Spinal cord (tissue), 10 donors: ENCODE data around the gene CACNG6. TPM values are rescaled to one million over a fixed set of nuclear protein-coding genes. Genes with fewer than 3 reads are reported as not detected.

ENCODE experiments used
- DNase-seq, 6 donors: peaks; one replicate each; pipeline versions ENCODE4 v3.0.0 to v3.0.0-alpha.2; 2013 to 2015; ENCODE audit warnings: low spot score in 6 of 6, low read depth in 4 of 6
- H3K27ac ChIP-seq: one replicate; pipeline ENCODE4 v1.5.1; 2013; ENCODE audit warnings: low read depth, low read length, control low read depth
- H3K27me3 ChIP-seq: one replicate; pipeline ENCODE4 v1.6.1; 2013; ENCODE audit warnings: low read length; ENCODE audit not compliant: control insufficient read depth, insufficient read depth
- H3K36me3 ChIP-seq: one replicate; pipeline ENCODE4 v1.6.1; 2013; ENCODE audit warnings: low read length; ENCODE audit not compliant: control insufficient read depth, insufficient read depth
- H3K4me1 ChIP-seq: one replicate; pipeline ENCODE4 v1.6.1; 2013; ENCODE audit warnings: low read length; ENCODE audit not compliant: control insufficient read depth, insufficient read depth
- H3K4me3 ChIP-seq: one replicate; pipeline ENCODE4 v1.5.1; 2013; ENCODE audit warnings: low read depth, low read length, control low read depth
- H3K9me3 ChIP-seq: one replicate; pipeline ENCODE4 v1.6.1; 2013; ENCODE audit warnings: low read length; ENCODE audit not compliant: control insufficient read depth, insufficient read depth
- WGBS: methylation state at CpG from one replicate; pipeline ENCODE4 v1.1.5; 2013; ENCODE audit warnings: missing lambda C conversion rate; ENCODE audit not compliant: insufficient coverage; 5-methylcytosine and 5-hydroxymethylcytosine counted together
- polyA plus RNA-seq, 2 donors: library from polyadenylated mRNA; unstranded; fragments of 120-200 nt; gene quantifications; one replicate each; pipeline ENCODE4 v1.2.1, GENCODE V29; 2013; ENCODE audit not compliant: insufficient read length in 2 of 2
- total RNA-seq, 2 donors: library from RNA; depleted of rRNA in 1 of 2; stranded (reverse); fragments of 120-200 nt in 1 of 2; fragments of >200 nt in 1 of 2; gene quantifications; one replicate each; pipeline versions ENCODE4 v1.2.3 to v1.2.4, GENCODE V29; 2013 to 2014
- donor health status: healthy.

Gene CACNG6
- total and polyA plus RNA-seq, 4 donors = 0.20 to 2.4 (median 1.6) TPM

DNA sequence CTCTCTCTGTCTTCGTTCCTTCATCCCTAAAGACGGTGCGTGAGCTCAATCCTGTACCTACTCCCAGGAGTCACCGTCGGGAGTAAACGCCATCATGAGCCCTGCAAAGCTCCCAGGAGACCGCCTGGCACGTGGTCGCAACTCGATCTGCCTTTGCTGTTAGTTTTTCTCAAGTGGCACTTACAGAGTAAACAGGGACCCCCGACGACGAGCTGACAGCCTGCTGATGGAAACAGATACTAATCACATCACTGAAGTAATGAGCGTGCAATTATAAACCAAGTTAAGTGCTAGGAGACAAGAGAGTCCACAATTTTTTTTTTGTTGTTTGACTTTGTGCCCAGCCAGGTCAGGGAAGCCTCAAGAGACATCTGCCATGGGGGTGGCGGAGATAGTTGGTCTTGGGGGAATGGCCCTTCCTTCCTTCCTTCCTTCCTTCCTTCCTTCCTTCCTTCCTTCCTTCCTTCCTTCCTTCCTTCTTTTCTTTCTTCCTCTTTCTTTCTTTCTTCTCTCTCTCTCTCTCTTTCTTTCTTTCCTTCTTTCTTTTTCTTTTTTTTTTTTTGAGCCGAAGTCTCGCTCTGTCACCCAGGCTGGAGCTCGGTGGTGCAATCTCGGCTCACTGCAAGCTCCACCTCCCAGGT lies 23.6 kb downstream of the CACNG6 start:
- Histone ChIP-seq H3K27ac (no peak overlapping the region), H3K9me3 (no peaks in the 10 kb centered on the region), H3K36me3 (no peaks in the 10 kb centered on the region), H3K27me3 (no peaks in the 10 kb centered on the region), H3K4me1 (peaks cover 2% of the 10 kb centered on the region), H3K4me3 (no peak overlapping the region)
- WGBS = 32% methylated on average over 12 of the region's 19 CpGs
- DNase-seq = peak in 1 of 6 donors; percentile 54

DNA sequence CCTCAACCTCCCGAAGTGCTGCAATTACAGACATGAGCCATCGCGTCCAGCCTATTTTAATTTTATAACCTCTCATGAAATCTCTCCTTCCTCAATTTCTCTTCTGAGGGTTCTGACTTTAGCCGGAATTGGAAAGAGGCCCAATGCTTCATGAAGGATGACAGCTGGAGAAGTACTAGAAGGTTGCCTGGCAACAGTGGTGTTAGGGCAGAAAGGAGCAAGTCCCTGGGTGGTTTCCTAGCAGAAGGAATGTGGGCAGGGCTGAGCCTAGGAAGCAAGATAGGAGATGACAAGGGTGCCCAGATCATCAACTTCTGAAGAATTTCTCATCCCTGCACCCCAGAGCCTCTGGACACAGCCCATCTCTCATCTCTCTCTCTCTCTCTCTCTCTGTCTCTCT lies 25.8 kb downstream of the CACNG6 start:
- Histone ChIP-seq H3K27ac (no peak overlapping the region), H3K4me1 (peaks cover 2% of the 10 kb centered on the region), H3K27me3 (no peaks in the 10 kb centered on the region), H3K9me3 (no peaks in the 10 kb centered on the region), H3K4me3 (no peak overlapping the region), H3K36me3 (no peaks in the 10 kb centered on the region)
- 58% methylated on average over 2 of the region's 4 CpGs for WGBS
- peak in 2 of 6 donors; percentile 16 to 73 for DNase-seq

DNA sequence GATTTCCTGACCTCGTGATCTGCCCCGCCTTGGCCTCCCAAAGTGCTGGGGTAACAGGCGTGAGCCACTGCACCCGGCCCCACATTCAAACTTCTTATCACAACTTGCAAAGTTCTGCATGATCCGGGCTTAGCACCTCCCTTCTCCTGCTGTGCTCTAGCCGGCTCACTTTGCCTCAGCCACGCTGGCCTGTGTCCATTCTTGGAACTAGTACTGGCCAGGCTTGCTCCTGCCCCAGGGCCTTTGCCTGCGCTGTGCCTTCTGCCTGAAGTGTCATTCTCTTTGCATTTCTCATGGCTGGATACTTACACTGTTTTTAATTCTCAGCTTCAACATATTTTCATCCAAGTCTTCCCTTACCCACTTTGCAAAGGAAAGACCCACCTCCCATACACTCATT lies 29.9 kb downstream of the CACNG6 start:
- H3K9me3 ChIP-seq = no peaks in the 10 kb centered on the region
- DNase-seq = no peak
- no peak overlapping the region for H3K4me3 ChIP-seq
- no peak overlapping the region for H3K27ac ChIP-seq
- 84% methylated on average over 8 of the region's 8 CpGs for whole genome bisulfite sequencing
- H3K36me3 ChIP-seq = no peaks in the 10 kb centered on the region
- peaks cover 6% of the 10 kb centered on the region for H3K4me1 ChIP-seq
- no peaks in the 10 kb centered on the region for H3K27me3 ChIP-seq

DNA sequence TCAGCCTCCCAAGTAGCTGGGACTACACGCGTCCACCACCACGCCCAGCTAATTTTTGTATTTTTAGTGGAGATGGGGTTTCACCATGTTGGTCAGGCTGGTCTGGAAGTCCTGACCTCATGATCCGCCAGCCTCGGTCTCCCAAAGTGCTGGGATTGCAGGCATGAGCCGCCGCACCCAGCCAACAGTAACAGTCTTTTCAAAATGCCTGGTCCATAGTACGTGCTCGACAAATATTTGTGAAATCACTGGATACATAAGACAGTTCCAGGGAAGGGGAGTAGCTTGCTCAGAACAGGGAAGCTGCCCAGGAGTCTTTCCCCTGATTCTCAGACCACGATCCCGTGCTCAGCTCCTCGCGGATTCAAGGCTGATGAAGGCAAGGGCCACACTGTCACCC lies 30.5 kb downstream of the CACNG6 start:
- 92% methylated on average over 10 of the region's 13 CpGs for WGBS
- Histone ChIP-seq H3K27ac (no peak overlapping the region), H3K27me3 (no peaks in the 10 kb centered on the region), H3K4me3 (no peak overlapping the region), H3K9me3 (no peaks in the 10 kb centered on the region), H3K4me1 (peaks cover 6% of the 10 kb centered on the region), H3K36me3 (no peaks in the 10 kb centered on the region)
- no peak for DNase-seq

DNA sequence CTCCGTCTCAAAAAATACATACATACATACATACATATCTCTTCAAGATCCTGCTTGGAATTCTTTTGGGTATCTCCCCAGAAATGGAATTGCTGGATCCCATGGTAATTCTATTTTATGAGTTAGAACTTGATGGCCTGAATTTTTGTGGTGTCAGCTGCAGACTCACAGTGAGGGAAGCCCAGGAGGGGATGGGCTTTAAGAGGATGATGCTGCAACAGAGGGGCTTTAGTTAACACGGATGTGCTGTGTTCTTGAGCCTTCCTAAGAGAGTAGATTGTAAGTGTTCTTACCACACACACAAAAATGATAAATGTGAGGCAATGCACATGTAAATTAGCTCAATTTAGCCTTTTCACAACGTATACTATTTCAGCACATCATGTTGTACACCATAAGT lies 31.8 kb downstream of the CACNG6 start:
- H3K4me3 ChIP-seq = no peak overlapping the region
- H3K9me3 ChIP-seq = no peaks in the 10 kb centered on the region
- H3K27me3 ChIP-seq = no peaks in the 10 kb centered on the region
- no peak for DNase-seq
- WGBS = no CpG with 5 or more reads among the region's 3 CpGs
- H3K27ac ChIP-seq = no peak overlapping the region
- H3K36me3 ChIP-seq = no peaks in the 10 kb centered on the region
- peaks cover 6% of the 10 kb centered on the region for H3K4me1 ChIP-seq

DNA sequence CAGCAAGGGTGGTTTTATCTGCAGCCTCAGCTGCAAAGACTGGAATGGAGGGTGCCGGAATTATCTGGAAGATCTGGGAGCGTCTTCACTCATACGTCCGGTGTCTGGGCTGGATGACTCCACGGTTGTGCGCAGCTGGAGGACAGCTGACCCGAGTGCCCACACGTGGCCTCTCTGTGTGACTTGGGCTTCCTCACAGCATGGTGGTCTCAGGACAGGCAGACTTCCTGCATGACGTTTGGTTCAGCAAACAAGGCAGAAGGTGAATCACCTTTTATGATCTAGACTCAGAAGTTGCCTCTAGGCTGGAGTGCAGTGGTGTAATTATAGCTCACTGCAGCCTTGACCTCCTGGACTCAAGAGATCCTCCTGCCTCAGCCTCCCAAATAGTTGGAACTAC lies 33.2 kb downstream of the CACNG6 start:
- H3K4me1 ChIP-seq = peaks cover 6% of the 10 kb centered on the region
- 88% methylated on average over 8 of the region's 9 CpGs for WGBS
- no peaks in the 10 kb centered on the region for H3K36me3 ChIP-seq
- H3K9me3 ChIP-seq = no peaks in the 10 kb centered on the region
- no peak overlapping the region for H3K4me3 ChIP-seq
- no peak overlapping the region for H3K27ac ChIP-seq
- H3K27me3 ChIP-seq = no peaks in the 10 kb centered on the region
- DNase-seq = no peak

DNA sequence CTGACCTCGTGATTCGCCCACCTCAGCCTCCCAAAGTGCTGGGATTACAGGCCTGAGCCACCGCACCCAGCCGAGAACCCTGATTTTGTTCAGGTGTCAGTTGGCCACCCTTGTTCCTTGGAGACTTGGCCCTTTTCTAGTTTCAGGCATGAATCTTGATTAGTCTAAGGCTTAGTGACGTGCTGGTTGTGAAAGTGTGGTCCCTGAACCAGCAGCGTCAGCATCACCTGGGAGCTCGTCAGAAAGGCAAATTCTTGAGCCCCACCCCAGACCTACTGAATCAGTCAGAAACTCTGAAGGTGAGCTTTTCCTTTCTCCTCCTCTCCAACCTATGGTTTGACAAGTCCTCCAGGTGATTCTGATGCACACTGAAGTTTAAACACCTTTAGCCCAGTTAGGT lies 35.2 kb downstream of the CACNG6 start:
- H3K27me3 ChIP-seq = no peaks in the 10 kb centered on the region
- DNase-seq = no peak
- no peaks in the 10 kb centered on the region for H3K9me3 ChIP-seq
- H3K4me3 ChIP-seq = no peak overlapping the region
- 74% methylated on average over 7 of the region's 7 CpGs for WGBS
- peaks cover 6% of the 10 kb centered on the region for H3K4me1 ChIP-seq
- H3K27ac ChIP-seq = no peak overlapping the region
- H3K36me3 ChIP-seq = no peaks in the 10 kb centered on the region

DNA sequence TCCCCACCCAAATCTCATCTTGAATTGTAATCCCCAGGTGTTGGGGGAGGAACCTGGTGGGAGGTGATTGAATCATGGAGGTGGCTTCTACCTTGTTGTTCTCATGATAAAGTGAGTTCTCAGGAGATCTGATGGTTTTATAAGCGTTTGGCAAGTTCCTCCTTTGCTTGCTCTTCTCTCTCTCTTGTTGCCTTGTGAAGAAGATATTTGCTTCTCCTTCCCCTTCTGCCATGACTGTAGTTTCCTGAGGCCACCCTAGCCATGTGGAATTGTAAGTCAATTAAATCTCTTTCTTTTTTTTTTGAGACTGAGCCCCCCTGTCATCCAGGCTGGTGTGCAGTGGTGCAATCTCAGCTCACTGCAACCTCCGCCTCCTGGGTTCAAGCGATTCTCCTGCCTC lies 37.9 kb downstream of the CACNG6 start:
- Histone ChIP-seq H3K4me3 (no peak overlapping the region), H3K9me3 (no peaks in the 10 kb centered on the region), H3K36me3 (no peaks in the 10 kb centered on the region), H3K27me3 (no peaks in the 10 kb centered on the region), H3K27ac (no peak overlapping the region), H3K4me1 (no peaks in the 10 kb centered on the region)
- WGBS = no CpG with 5 or more reads among the region's 3 CpGs
- no peak for DNase-seq

DNA sequence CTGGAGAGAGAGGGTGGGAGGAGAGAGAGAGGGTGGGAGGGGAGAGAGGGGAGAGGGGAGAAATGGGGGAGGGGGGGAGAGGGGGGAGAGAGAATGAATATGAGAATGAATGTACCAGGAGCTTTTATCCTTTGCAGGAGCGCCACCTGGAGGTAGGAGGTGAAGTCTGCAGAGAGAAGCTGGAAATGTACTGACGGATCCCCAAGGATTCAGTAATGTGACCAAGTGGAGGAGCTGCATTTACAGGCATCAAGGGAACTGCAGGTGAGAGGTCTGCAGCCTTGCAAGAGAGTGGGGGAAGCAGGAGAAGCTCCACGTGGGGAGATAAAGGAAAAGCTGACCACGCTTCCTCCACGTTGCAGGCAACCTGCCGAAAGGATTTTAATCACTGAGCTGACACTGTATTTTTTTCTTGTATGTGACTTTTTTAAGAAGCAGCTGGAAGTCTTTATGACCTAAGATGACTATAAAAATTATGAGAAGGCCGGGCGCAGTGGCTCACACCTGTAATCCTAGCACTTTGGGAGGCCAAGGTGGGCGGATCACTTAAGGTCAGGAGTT lies 38.6 kb downstream of the CACNG6 start:
- no peak overlapping the region for H3K4me3 ChIP-seq
- H3K27ac ChIP-seq = no peak overlapping the region
- 36% methylated on average over 8 of the region's 9 CpGs for WGBS
- H3K4me1 ChIP-seq = no peaks in the 10 kb centered on the region
- peak in 5 of 6 donors; percentile 15 to 77 (median 36) for DNase-seq
- no peaks in the 10 kb centered on the region for H3K9me3 ChIP-seq
- no peaks in the 10 kb centered on the region for H3K27me3 ChIP-seq
- H3K36me3 ChIP-seq = no peaks in the 10 kb centered on the region

DNA sequence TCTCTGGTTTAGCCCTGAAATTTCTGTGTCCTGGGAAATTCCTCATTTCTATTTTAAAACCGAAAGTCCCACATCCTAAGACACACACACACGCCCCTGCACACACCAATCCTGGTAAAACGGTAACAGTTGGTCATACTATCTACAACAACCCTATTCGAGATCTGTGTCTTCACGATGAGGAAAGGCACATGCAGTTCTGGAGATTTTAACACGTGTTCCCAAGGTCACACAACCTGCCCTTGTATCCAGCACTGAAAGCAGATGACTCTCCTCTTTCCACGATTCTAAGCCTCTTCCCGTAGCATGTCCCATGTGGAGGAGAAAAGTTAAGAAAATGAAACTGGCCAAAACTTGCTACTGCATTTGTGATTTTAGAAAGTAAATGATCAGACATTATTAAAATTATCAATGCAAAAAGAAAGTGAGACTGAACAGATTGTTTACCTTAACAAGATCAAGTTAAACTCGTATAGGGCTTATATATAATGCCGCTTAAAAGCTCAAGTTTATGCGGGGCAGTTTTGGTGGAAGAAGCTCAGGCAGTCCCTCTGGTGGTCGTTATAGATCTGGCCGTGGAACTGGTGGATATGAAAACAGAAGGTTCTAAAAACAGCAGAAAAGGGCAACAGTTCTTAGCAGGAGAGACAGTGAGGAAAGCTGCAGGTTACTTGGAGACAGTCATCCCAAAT lies 39.6 kb downstream of the CACNG6 start:
- no peaks in the 10 kb centered on the region for H3K4me1 ChIP-seq
- WGBS = 57% methylated on average over 10 of the region's 13 CpGs
- DNase-seq = peak in 1 of 6 donors; percentile 24
- H3K27ac ChIP-seq = no peak overlapping the region
- H3K36me3 ChIP-seq = no peaks in the 10 kb centered on the region
- H3K4me3 ChIP-seq = no peak overlapping the region
- H3K9me3 ChIP-seq = no peaks in the 10 kb centered on the region
- no peaks in the 10 kb centered on the region for H3K27me3 ChIP-seq
